ENCODE data around the gene APOBEC4.
"Not testable (repeated sequence)": the region's sequence is repeated elsewhere in the genome, so short reads cannot be mapped to it uniquely, and the experiment has no call there.

APOBEC4 gene

DNA sequence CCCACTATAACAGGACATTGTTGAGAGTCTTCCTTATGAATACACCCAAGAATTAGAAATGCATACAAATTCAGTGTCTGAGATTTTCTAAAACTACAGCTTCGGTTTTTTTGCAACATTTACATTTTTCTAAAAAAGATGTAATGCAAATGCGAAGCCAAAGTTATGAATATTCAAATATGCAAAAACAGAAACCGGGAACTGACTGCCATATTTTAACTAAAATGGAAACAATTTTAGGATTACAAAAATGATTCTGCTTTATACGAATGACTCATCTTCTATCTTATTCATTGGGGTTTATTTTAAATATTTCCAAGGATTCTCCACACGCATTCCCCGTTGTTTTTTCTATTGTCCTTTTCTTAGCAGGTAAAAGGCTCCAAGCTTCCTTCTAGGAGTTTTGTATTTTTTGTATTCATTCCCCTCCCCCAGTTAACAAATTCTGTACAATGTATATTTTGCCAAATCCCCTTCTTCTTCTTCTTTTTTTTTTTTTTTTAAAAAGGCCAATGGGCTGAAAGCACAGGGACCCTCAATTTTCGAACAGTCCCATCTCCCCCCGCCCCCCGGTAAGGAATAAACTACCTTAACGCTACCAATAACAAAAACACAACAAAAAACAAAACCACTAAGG lies 18.6 kb downstream of the APOBEC4 start:
- no peak for DNase-seq (ENCODE audit: low spot score)

DNA sequence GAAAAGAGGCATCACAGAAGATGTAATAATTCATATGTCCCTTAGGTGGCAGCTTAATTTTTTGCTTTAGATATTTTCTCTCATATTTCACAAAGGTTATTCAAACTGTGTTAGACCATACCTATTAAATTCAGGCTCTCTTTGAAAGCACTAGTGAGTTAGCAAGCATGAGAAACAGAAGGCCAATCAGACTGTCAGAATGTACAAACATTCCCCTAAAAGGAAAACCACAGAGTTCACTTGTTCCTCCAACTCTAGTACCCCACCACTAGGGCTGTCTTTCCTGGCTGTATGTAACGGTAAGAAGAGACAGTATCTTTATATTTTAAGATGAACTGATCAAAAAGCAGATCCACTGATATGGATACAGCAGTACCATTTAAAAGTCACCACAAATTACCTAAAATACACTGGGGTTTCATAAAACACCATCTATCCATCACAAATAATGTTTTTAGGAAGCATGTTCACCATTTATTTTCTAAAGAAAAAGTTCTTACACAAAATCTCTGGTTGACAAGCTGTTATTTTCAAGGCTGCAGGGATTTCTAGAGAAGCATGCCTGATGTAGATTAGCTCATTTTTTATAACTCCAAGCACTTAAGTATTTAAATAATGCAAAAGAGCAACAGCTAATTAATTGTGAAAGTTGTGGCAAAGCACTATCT lies 19.3 kb downstream of the APOBEC4 start:
- peak; percentile 47 for DNase-seq (ENCODE audit: low spot score)

DNA sequence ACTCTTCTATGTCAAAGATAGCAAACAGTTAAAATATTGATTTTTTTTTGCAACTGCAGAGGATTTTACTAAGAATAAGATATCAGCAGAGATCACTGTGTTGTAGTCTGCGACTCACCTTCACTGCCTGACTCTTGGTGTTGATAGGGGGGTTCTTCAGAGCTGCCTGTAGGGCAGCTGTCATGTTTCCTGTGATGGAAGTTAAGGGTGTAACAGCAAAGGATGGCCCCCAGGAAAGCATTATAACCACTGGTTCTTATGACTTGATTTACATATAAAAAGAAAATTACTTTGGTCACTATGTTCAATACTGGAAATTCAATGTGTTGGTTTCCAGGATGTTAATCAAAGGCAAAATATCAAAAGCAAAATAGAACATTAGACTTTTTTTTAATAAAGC lies 20.2 kb downstream of the APOBEC4 start:
- no peak for DNase-seq (ENCODE audit: low spot score)

DNA sequence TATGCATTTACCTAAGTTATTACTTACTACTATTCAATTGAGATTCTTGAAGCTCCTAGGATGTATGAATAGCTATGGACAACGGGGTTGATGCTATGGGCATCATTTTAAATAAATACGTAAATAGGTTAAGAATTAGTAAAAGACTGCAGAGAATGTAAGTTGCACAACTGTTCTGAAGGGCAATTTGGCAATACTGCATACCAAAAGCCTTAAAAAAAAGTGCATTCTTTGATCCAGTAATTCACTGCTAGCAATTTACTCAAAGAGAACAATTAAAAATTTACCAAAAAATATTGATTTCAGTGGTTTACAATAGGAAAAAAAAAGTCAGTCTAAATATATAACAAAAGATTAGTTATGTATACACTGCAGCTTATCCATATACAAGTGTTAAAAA lies 21.0 kb downstream of the APOBEC4 start:
- peak; percentile 33 for DNase-seq (ENCODE audit: low spot score)

DNA sequence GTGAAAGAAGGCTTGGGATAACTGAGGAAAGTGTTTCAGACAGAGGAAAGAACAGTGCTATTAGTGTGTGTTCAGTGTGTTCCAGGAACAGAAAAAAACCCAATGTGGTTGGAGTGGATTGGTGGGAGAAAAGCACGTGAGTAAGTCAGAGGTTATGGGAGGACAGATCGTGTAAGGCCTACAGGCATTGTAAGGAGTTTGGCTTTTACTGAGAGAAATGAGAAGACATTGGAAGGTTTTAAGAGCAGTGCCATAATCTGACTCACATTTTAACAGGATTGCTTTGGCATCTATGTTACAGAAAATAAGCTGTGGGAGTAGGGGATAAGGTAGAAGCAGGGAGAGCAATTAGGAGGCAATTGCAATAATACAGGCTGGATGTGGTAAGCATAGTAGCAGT lies 22.4 kb downstream of the APOBEC4 start:
- DNase-seq (ENCODE audit: low spot score), result peak; percentile 45

DNA sequence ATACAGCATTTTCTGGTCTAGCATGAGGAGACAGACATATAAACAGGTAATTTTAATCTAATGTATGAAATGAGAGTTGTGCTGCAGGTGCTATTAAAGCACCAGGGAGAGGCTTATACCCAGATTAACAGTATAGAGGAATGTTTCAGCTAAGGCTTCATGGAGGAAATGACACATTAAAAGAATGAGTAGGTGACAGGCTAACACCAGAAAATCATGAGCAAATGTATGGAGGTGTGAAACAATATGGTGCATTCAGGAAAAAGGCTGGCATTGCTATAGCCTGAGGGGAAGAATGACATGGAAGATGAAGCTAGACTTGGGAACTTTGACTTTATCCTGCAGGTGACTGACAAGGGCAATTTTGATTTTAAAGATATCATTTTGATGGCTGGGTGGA lies 24.6 kb downstream of the APOBEC4 start:
- DNase-seq (ENCODE audit: low spot score), result no peak

DNA sequence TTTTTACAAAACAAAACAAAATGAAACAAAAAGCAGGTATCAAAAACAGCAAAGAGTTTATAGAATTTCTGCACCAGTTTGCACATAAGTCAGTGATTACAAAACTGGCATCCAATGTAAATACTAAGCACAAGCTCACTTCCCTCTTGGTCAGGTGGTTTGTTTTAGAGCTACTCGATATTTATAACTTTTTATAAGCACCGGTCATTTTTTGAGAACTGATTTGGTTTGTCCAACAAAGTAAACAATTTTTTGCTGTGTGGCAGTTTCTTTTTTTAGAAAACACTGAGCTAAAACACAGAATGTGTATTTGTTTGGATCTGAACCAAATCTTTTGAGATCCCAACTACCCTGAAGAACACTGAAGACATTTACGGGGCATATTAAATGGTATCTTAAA lies 26.9 kb downstream of the APOBEC4 start:
- not testable (repeated sequence) for DNase-seq (ENCODE audit: low spot score)

DNA sequence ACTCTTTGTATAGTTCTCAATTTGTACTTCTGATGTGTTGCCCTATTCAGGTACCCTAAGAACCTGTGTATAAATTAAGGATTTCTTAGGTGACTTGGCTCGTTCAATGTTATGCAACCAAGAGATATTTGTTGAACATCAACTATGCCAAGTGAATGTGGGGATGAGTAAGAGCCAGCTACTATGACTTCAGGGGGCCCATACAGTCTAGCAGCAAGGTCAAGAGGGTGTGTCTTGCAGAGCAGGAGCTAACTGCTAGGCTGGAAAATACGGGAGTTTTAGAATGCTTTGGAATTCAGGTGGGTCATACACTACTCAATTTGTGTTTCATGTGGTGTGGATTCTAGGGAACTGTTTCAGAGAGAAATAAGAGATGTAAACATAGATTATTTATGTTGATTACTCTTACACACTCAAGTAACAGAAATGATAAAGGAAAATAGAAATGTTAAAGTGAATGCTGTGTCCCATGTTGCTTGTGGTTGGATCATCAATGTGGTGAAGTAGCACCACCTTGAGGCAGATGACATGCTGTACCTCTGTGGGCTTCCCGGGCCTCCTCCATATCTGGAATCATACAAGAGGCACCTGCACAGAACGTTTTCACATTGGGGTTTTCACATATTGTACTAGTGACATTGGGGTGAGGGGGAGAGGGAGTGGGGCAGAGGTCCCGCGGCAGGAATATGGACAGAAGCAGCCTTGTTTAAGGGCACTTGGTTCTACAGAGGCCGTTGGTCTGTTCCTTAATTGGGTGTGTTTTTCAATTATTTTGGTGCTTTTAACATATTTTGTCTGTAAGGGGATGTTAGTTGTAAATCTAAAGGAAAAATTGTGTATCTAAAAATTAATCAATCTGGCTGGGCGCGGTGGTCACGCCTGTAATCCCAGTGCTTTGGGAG lies 30.0 kb downstream of the APOBEC4 start:
- DNase-seq (ENCODE audit: low spot score), result peak; percentile 42

DNA sequence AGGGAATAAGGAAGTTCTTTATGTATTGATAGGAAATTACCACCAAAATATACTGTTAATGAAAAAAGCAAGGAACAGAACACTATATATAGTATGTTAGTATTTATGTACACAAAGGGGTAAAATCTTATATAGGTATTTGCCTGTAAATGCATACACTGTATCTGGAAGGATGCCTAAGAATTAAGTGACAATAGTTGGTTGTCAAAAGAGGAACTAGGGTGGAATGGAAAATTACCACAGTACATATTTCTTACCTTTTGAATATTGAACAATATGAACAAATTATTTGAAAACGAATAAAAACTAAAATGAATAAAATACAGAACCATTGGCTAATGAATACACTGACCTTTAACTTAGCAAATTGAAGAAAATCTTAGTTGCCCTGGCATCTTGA lies 31.1 kb downstream of the APOBEC4 start:
- no peak for DNase-seq (ENCODE audit: low spot score)

DNA sequence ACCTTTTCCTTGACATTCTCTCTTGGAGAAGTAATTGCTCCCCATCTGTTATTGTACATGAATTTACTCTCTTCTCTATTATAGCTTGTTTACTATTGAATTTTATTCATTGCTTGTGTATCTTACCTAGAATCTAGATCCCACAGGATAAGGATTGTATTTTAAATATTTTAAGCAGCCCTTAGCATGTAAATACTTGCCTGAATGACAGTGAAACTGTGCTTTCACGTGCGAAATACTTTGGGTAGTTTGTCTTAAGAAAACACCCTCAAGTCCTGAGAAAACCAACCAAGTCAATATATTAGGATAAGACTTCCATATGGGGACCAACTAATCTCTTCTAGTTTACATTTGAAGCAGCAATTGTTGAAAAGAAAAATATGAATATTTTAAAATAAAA lies 32.8 kb downstream of the APOBEC4 start:
- no peak for DNase-seq (ENCODE audit: low spot score)

DNA sequence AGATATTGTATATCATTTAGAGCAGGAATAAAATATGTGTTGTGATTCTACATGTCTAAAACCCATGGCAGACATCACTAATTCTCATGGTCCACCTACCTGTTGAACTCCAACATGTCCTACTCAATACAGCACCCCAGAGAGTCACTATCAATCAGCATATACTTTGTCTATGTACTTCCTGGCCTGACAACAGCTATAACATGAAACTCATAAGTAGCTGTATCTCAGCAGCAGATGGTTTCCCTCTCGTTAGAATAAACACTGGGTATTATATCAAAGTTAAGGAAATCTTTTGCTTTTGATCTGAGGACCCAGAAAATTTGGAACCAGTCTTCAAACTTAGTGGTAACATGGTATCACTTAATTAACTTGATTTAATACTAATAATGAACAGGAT lies 33.3 kb downstream of the APOBEC4 start:
- DNase-seq (ENCODE audit: low spot score), result no peak

DNA sequence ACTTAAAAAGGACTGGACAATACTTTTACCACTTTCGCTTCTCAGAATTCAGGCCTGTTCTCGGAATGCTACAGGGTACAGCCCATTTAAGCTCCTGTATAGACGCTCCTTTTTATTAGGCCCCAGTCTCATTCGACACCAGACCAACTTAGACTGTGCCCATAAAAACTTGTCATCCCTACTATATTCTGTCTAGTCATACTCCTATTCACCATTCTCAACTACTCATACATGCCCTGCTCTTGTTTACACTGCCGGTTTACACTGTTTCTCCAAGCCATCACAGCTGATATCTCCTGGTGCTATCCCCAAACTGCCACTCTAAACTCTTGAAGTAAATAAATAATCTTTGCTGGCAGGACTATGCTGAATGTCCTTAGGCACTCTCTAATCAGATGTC lies 34.9 kb downstream of the APOBEC4 start:
- DNase-seq (ENCODE audit: low spot score), result not testable (repeated sequence)

DNA sequence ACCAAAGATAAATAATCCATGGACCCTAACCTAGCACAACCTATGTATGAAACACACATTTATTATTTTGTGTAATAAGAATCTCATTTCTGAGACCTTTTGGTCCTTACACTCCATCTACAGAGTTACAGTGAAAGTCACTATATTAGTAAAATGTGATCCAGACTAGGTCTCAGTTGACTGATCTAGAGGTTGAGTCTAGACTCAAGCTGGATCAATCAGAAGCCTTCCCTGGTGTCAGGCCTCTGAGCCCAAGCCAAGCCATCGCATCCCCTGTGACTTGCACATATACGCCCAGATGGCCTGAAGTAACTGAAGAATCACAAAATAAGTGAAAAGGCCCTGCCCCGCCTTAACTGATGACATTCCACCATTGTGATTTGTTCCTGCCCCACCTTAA lies 40.1 kb downstream of the APOBEC4 start:
- not testable (repeated sequence) for DNase-seq (ENCODE audit: low spot score)

DNA sequence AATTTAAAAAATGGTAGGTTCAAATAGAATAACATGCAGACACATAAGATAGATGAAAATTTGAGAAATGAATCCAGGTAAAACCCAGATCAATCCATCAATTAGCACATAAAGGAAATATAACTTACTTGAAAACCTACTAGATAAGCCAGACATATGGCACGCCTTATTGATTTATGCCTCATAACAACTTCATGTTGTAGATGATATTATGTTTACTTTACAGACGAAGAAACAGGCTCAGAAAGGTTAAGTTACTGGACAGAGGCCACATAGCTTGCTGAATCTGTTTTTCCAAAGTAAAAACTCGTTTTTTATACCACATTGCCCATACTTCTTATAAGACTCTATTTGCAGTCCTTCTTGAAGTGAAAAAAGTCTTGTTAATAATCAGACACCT lies 40.7 kb downstream of the APOBEC4 start:
- no peak for DNase-seq (ENCODE audit: low spot score)

DNA sequence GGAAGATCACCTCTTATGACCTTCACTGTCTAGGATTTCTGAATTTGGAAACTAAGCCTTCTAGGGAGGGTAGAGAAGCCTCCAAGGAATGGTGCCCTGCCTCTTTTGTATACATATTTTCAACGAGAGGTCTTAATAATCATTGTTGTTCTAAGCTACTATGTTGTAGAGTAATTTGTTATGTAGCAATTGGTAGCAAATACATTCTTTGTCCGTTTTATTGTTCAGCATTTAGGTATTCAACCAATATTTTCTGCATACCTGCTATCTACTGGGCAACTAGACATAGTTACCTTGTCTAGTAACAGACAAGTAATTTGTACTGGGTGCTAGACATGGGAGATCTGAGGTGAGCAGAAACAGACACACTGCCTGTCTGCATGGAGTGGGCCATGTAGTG lies 42.1 kb downstream of the APOBEC4 start:
- no peak for DNase-seq (ENCODE audit: low spot score)

DNA sequence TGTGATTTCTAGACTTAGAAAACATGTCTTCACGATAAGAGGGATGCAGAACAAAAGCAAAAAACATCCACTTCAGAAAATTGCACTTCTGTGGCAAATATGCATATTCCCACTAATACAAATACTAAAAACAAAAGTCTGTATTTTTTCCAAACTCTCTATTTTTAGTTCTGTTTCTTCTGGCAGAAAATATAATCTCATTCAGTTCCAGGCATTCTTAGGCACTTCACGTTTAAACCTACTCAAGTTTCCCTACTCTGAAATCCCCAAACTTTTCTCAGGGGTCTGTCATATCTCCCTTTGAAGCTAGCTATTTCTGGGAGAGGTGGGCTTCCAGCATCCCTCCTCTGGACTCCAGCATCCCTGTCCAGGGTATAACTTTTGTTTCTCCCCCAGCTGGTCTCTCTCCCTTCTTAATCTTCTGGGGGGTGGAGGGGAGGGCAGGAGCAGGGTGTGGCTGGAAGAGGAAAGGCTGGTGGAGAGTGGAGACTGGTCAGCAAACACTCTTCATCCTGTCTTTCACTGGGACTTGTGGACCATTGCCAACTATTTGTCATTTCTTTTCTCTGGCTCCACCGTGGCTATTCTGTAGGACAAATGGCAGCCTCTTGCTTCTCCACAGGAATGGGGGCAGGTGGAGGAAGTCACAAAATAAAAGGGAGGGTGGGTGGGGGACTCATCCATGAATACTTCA lies 43.2 kb downstream of the APOBEC4 start:
- DNase-seq (ENCODE audit: low spot score), result peak; percentile 45

DNA sequence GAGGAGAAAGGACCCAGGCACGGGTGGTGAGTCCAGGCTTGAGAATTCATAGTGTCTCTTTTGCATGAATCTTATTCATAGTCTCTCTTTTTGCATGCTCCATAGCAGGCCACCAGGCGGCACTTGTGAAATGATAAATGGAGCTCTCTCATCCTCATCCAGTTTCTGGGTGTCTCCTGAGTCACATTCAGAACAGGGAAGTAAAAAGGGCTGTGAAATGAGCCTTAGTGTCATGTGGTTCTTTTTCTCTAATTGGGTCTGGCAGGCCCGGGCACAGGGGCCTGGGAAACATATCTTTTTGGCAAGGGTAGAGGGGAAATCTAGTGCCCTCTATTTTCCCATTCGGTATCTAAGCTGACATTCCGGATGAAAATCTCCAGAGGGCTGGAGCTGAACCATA lies 43.8 kb downstream of the APOBEC4 start:
- peak; percentile 68 for DNase-seq (ENCODE audit: low spot score)

DNA sequence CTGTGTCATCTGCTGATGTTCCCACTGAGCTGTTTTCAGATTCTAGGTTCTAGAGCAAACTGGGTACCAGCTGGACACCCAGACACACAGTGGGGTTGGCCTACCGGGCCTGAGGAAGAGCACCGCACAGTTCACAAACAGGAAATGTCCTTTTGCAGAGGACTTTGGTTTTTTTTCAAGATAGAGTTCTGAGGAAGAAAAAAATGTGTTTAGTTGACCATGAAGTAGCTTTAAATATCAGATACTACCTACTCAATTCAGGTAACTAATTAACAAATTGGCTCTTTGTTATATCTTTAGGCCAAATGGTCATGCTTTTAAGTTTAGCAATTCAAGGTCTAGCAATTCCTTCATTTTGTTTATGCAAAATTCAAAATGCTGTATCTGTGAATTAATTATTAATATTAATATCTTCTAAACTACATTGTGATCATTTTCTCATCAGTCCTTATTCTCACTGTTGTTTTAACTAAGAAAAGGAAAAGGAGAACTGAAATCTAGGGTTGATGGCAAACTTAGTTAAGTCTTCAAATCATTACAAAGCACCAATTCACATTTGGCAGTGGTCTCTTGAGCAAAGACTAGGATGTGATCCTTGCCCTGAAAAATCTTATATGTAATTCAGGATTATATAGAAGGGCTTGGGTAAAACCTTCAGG lies 45.7 kb downstream of the APOBEC4 start:
- DNase-seq (ENCODE audit: low spot score), result no peak

DNA sequence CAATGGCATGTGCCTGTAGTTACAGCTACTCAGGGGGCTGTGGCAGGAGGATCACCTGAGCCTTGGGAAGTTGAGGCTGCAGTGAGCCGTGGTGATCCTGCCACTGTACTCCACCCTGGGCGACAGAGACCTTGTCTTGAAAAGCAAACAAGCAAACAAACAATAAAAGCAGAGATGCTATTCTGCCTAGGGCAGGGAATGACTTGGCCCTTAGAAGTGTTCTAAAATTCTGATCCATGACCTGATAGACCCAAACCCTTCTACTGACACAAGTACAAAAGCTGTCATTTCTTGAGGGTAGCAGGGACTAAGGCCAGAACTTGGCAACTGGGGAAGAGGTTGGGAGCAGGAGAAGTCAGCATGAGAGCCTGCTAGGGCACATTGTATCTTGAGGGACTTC lies 47.2 kb downstream of the APOBEC4 start:
- no peak for DNase-seq (ENCODE audit: low spot score)

DNA sequence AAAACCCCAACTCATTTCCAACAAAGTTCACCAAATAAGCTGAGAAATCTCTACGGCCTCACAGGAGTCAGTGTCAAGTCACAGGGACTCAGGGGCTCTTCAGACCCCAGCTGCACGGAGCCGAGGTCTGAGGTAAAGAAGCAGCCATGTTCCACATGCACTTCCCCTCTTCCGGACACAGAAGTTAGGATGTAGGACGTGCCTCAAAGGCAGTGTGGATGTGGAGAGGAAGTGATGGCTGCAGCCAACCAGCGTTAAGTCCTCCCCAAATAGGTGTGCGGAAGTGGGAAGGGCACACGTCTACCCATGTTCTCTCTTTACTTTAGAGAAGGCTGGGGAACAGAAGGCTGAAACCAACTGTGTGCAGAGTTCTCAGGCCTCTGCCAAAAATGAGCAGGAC lies 48.3 kb downstream of the APOBEC4 start:
- DNase-seq (ENCODE audit: low spot score), result no peak

DNA sequence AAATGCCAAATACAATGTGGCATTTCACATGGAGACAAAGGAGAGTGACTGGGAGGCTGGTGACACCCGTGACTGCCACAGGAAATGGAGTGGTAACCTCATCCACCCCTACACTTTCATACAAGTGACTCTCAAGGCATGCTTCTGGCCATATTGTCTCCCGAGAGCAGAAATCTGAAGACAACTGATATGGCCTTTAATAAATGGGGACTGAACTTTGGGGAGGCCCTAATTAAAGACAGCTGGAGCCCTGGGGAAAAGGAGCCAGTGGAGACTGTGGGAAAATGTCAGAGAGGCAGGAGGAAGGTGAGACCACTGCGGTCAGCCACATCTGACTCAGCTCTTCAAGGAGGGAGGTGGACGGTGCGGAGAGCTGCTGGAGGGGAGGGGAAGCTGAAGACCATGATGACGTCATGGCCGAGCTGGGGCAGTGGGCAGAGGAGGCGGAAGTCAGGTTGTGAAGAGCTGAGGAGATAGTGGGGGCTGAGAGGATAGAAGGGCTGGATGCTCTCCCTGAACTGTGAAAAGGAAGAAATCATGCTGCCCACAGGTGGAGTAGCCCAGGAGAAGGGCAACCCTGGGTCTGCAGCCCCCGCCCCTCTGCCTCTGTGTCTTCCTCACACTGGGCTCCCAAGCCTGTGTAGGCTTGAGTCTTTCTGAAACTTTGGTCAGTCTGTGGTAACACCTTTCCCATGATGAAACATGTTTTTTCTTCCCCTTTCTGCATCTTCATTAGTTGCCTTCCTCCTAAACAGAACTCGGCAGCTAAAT lies 48.9 kb downstream of the APOBEC4 start:
- DNase-seq (ENCODE audit: low spot score), result peak; percentile 58
